A549 (cell line): Measurements from ENCODE around the gene ALDH1A2. TPM values are rescaled to one million over a fixed set of nuclear protein-coding genes. Genes with fewer than 3 reads are reported as not detected.

Experiments
- ATAC-seq, 2 experiments: fragments of 200-7000 bp in 1 of 2; fragments of >200 bp in 1 of 2; cut with Nextera tagmentation in 1 of 2; cut with Tn5 transposase in 1 of 2; 3 replicates each; pipeline versions ENCODE4 v1.8.0 to v1.9.1; 2018 to 2020; ENCODE audit warnings: mild to moderate bottlenecking in 1 of 2, moderate library complexity in 1 of 2
- CTCF ChIA-PET: fragments of 300-600 bp; sonication (Branson Sonifier 250); formaldehyde crosslinking; extraction: SDS; loops from one replicate; lab custom pipeline; 2021; ENCODE audit warnings: antibody characterized with exemption, inconsistent platforms; lab: Yijun Ruan, JAX
- POLR2A ChIA-PET: fragments of 350-600 bp; formaldehyde crosslinking; extraction: SDS; loops from one replicate; lab custom pipeline; 2021; ENCODE audit warnings: antibody characterized with exemption, inconsistent platforms; lab: Yijun Ruan, JAX
- DNase-seq, 2 experiments: peaks; one replicate each; pipeline versions ENCODE4 v3.0.0 to v3.0.0-alpha.2; 2011 to 2016; ENCODE audit warnings: low read depth in 1 of 2, low spot score in 1 of 2
- FAIRE-seq: peaks from 2 replicates; lab custom pipeline; 2011; peaks lifted over from hg19 to GRCh38; lab: Jason Lieb, UNC
- H3K27ac ChIP-seq, 2 experiments: fragments of >200 bp; sonication (Bioruptor Twin); formaldehyde crosslinking; 3 replicates each; pipeline ENCODE4 v1.5.1; 2016 to 2017
- H3K4me1 ChIP-seq: fragments of >200 bp; sonication (Bioruptor Twin); formaldehyde crosslinking; 3 replicates; pipeline ENCODE4 v1.6.1; 2016
- H3K4me2 ChIP-seq: fragments of >200 bp; sonication (Bioruptor Twin); formaldehyde crosslinking; 3 replicates; pipeline ENCODE4 v1.6.1; 2016
- H3K4me3 ChIP-seq: fragments of >200 bp; sonication (Bioruptor Twin); formaldehyde crosslinking; 3 replicates; pipeline ENCODE4 v1.5.1; 2016
- H3K9me3 ChIP-seq: fragments of >200 bp; sonication (Bioruptor Twin); formaldehyde crosslinking; 3 replicates; pipeline ENCODE4 v1.6.1; 2016
- CEBPB ChIP-seq, 2 experiments: fragments of >200 bp in 1 of 2; sonication (Bioruptor Twin) in 1 of 2; formaldehyde crosslinking in 1 of 2; IDR thresholded peaks; 2 replicates each; pipeline ENCODE4 v1.6.1; 2012 to 2016
- CHD2 ChIP-seq: fragments of 150-350 bp; IDR thresholded peaks from 2 replicates; pipeline ENCODE4 v1.6.1; 2014; ENCODE audit warnings: low read length; ENCODE audit not compliant: partially characterized antibody
- FOSL2 ChIP-seq, 2 experiments: fragments of 450-650 bp in 1 of 2; fragments of >200 bp in 1 of 2; sonication (Bioruptor Twin) in 1 of 2; formaldehyde crosslinking; IDR thresholded peaks; 2 replicates each; pipeline versions ENCODE4 v1.5.0 to v1.6.1; 2016 to 2020; ENCODE audit warnings: mild to moderate bottlenecking in 1 of 2, moderate library complexity in 1 of 2
- FOXS1 ChIP-seq: fragments of 250-450 bp; sonication (Bioruptor Pico); IDR thresholded peaks from 2 replicates; pipeline ENCODE4 v1.5.0; 2020; ENCODE audit warnings: mild to moderate bottlenecking, moderate library complexity
- JUN ChIP-seq, 2 experiments: fragments of >200 bp; sonication (Bioruptor Twin); formaldehyde crosslinking; IDR thresholded peaks; 2 replicates in 1 of 2; 3 replicates in 1 of 2; pipeline ENCODE4 v1.6.1; 2016 to 2017
- JUNB ChIP-seq: fragments of >200 bp; sonication (Bioruptor Twin); formaldehyde crosslinking; IDR thresholded peaks from 2 replicates; pipeline ENCODE4 v1.6.1; 2016
- KDM5A ChIP-seq: fragments of 200-600 bp; sonication (generic); IDR thresholded peaks from 2 replicates; pipeline ENCODE4 v1.6.1; 2016; ENCODE audit warnings: antibody characterized with exemption, mild to moderate bottlenecking
- MYC ChIP-seq: IDR thresholded peaks from 2 replicates; pipeline ENCODE4 v1.6.1; 2012; ENCODE audit warnings: mild to moderate bottlenecking, inconsistent platforms, low read length, improper control_type of control experiment, borderline replicate concordance
- NFE2L2 ChIP-seq: fragments of 150-350 bp; conservative IDR thresholded peaks from 2 replicates; pipeline ENCODE4 v1.6.1; 2014; ENCODE audit warnings: low read length
- NPAS2 ChIP-seq: fragments of 250-450 bp; sonication (Bioruptor Pico); IDR thresholded peaks from 2 replicates; pipeline ENCODE4 v1.8.0; 2022; ENCODE audit warnings: mild to moderate bottlenecking, moderate library complexity, borderline replicate concordance
- RARB ChIP-seq: fragments of 250-450 bp; sonication (Bioruptor Pico); IDR thresholded peaks from 2 replicates; pipeline ENCODE4 v1.8.0; 2021; ENCODE audit warnings: mild to moderate bottlenecking, moderate library complexity
- REST ChIP-seq: fragments of 200-600 bp; sonication (generic); IDR thresholded peaks from 2 replicates; pipeline ENCODE4 v1.6.1; 2016; ENCODE audit warnings: antibody characterized with exemption, mild to moderate bottlenecking, moderate library complexity
- USF2 ChIP-seq: fragments of 450-650 bp; IDR thresholded peaks from 2 replicates; pipeline ENCODE4 v1.6.1; 2014; ENCODE audit warnings: antibody characterized with exemption
- ZC3H11A ChIP-seq: fragments of 450-650 bp; IDR thresholded peaks from 2 replicates; pipeline ENCODE4 v1.6.1; 2014; ENCODE audit warnings: antibody characterized with exemption, mild to moderate bottlenecking
- ZNF302 ChIP-seq: fragments of 250-450 bp; sonication (Bioruptor Pico); IDR thresholded peaks from 2 replicates; pipeline ENCODE4 v1.9.0; 2021; ENCODE audit warnings: inconsistent platforms, mild to moderate bottlenecking, moderate library complexity
- WGBS: methylation state at CpG from one replicate; pipeline ENCODE4 v1.1.6; 2017; ENCODE audit errors: missing lambda C conversion rate; 5-methylcytosine and 5-hydroxymethylcytosine counted together
- polyA plus RNA-seq, 4 experiments: library from polyadenylated mRNA; depleted of rRNA in 3 of 4; stranded (reverse); fragments of >200 nt; fragmentation: RNase III in 1 of 4; extraction: RNeasy Plus Mini Kit Qiagen cat#74134 plus additional on column Dnase treatment in 1 of 4; gene quantifications; 2 replicates in 3 of 4; 3 replicates in 1 of 4; pipeline ENCODE4 v1.2.3, GENCODE V29; 2011 to 2017
- TF ChIP-seq, protein P1 (sequence below): IDR thresholded peaks from 2 replicates; pipeline ENCODE4 v1.6.1; 2012

The ALDH1A2 gene
- polyA plus RNA-seq, 2 of the 4 experiments (the other 2 are of a cell fraction), result 0.23 to 0.35 TPM

- no peak for FAIRE-seq
- CTCF ChIA-PET, result interaction anchor here (1.1 to 1.5 kb wide), 3 partner anchors 7 to 160 kb away, joined by 3 to 4 read pairs (median 3); no protein-coding TSS in a partner anchor
- DNase-seq, result no peak
- WGBS, result 26% methylated on average over 3 of the region's 3 CpGs
- H3K27ac ChIP-seq, result no peak overlapping the region
- TF ChIP-seq ZNF302 (CRISPR knock-in tag) (no peak), NPAS2 (no peak), NFE2L2 (no peak), CEBPB (IDR thresholded peaks at IDR 0.05) (no peak)
- TF ChIP-seq, protein P1, sequence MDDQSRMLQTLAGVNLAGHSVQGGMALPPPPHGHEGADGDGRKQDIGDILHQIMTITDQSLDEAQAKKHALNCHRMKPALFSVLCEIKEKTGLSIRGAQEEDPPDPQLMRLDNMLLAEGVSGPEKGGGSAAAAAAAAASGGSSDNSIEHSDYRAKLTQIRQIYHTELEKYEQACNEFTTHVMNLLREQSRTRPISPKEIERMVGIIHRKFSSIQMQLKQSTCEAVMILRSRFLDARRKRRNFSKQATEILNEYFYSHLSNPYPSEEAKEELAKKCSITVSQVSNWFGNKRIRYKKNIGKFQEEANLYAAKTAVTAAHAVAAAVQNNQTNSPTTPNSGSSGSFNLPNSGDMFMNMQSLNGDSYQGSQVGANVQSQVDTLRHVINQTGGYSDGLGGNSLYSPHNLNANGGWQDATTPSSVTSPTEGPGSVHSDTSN, result no peak
- no peak overlapping the region for H3K4me2 ChIP-seq
- no peak for ATAC-seq
- POLR2A ChIA-PET, result no interaction called here
- no peaks in the 10 kb centered on the region for H3K4me1 ChIP-seq
- no peaks in the 10 kb centered on the region for H3K9me3 ChIP-seq
- H3K4me3 ChIP-seq, result no peak overlapping the region
These were observed 154.8 kb downstream of the ALDH1A2 start for GRCh38 chr15:57910672-57911071.

DNA sequence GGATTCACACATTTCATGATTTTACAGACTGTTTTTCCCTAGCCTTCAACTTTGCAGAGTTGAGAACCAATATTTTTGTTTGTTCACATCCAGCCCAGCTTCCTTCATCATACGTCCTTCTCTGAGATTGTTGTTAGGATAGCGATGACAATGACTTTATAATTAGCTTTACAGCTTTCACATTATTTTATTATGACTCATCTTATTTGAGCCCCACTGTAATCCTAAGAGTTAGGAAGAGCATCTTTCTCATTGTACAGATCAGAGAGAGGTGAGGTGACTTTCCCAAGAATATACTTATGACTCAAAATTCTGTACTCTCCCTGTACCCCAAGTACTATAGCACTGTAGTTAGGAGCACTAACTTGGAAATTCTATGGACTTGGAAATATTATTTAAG lies 156.1 kb downstream of the ALDH1A2 start:
- Histone ChIP-seq H3K4me1 (no peaks in the 10 kb centered on the region), H3K4me2 (no peak overlapping the region), H3K9me3 (no peaks in the 10 kb centered on the region), H3K4me3 (no peak overlapping the region), H3K27ac (no peak overlapping the region)
- ATAC-seq (no peak), FAIRE-seq (no peak), DNase-seq (no peak)
- TF ChIP-seq FOSL2 (IDR thresholded peaks at IDR 0.05) (no peak), FOSL2 (CRISPR knock-in tag; IDR thresholded peaks at IDR 0.05) (peak; percentile 63), KDM5A (no peak), USF2 (no peak), CHD2 (no peak), FOXS1 (CRISPR knock-in tag) (no peak), ZC3H11A (no peak)
- POLR2A ChIA-PET, result no interaction called here
- CTCF ChIA-PET, result interaction anchor here (0.9 to 1.1 kb wide), 2 partner anchors 34 to 161 kb away, joined by 3 read pairs; no protein-coding TSS in a partner anchor
- 30% methylated on average over 2 of the region's 2 CpGs for WGBS

DNA sequence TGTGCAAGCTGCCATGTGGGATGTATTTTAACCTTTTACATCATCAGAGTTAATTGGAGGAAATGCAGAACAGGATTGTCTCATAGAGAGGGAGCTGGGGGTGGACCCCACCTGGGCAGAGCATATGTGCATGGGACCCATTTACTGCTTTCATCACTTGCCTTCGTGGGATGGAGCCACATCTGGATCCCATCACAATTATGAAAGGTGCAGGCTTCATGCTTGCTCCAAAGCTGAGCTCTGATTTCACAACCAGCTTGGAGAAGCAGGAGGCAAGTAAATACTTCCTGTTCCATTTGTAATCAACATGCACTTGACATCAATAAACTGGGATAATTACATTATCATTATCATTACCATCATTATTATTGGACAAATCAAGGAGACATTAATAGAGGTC lies 161.9 kb downstream of the ALDH1A2 start:
- POLR2A ChIA-PET, result no interaction called here
- H3K4me2 ChIP-seq, result no peak overlapping the region
- no peaks in the 10 kb centered on the region for H3K4me1 ChIP-seq

More for the DNA sequence above, 161.9 kb downstream of the ALDH1A2 start:
- H3K9me3 ChIP-seq, result no peaks in the 10 kb centered on the region
- ATAC-seq (no peak), FAIRE-seq (no peak)
- CTCF ChIA-PET, result interaction anchor here (1.3 kb wide), 1 partner anchor 8 kb away, joined by 3 read pairs; no protein-coding TSS in a partner anchor
- WGBS, result 0% methylated on average over 1 of the region's 1 CpG
- no peak overlapping the region for H3K27ac ChIP-seq
- no peak overlapping the region for H3K4me3 ChIP-seq
- TF ChIP-seq, protein P1, result no peak
- TF ChIP-seq MYC (no peak), JUN (IDR thresholded peaks at IDR 0.05) (no peak), RARB (no peak), REST (no peak), JUNB (no peak)
- TF ChIP-seq, all 56 proteins: peak for 0
- no peak for DNase-seq

Other genes starting within 250 kb of the ALDH1A2 start
- 0.08 TPM in 1 of 2 replicates, not detected in the other for gene AQP9, start 72.7 kb upstream of the ALDH1A2 start, polyA plus RNA-seq (2011; rRNA removed)
- gene AQP9, start 72.7 kb upstream of the ALDH1A2 start, polyA plus RNA-seq (2017; fragmentation: RNase III; extraction: RNeasy Plus Mini Kit Qiagen cat#74134 plus additional on column Dnase treatment), result not detected in 3 replicates